ENCODE measurements around the gene CCDC17.

DNA sequence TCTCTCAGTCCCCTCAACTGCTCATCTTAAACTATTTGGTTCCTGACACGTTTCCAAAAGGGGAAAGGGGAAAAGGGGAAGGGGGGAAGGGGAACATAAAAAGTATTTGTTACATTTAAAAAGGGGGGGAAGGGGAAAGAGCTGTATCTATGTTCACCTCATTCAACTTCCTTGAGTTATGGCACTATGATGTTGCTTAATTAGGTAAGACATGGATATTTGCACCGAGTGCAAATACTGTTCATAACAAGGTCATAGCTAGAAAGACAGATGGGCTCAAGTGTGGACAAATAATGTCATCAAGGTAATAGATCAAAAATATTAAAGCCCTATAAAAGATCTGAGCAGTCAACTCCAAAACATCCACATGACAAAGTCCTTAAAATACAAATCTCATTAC is 36.5 kb upstream of the CCDC17 start:
- TF ChIP-seq, protein P1, sequence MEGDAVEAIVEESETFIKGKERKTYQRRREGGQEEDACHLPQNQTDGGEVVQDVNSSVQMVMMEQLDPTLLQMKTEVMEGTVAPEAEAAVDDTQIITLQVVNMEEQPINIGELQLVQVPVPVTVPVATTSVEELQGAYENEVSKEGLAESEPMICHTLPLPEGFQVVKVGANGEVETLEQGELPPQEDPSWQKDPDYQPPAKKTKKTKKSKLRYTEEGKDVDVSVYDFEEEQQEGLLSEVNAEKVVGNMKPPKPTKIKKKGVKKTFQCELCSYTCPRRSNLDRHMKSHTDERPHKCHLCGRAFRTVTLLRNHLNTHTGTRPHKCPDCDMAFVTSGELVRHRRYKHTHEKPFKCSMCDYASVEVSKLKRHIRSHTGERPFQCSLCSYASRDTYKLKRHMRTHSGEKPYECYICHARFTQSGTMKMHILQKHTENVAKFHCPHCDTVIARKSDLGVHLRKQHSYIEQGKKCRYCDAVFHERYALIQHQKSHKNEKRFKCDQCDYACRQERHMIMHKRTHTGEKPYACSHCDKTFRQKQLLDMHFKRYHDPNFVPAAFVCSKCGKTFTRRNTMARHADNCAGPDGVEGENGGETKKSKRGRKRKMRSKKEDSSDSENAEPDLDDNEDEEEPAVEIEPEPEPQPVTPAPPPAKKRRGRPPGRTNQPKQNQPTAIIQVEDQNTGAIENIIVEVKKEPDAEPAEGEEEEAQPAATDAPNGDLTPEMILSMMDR (conservative IDR thresholded peaks at IDR 0.05 in 1 of 2, IDR thresholded peaks at IDR 0.05 in 1 of 2; ENCODE audit: low read depth in 1 of 2, low read length in 2 of 2), result no peak
- TF ChIP-seq EZH2 (IDR thresholded peaks at IDR 0.05; ENCODE audit: low read length, missing control alignments), result no peak
